GM18526 (cell line): ENCODE data around the gene ABCC5.

ENCODE experiments used
- POLR2A ChIP-seq: IDR thresholded peaks from 3 replicates; pipeline ENCODE4 v1.6.1; 2011; ENCODE audit not compliant: insufficient read length; ENCODE audit errors: extremely low read depth

The ABCC5 gene

DNA sequence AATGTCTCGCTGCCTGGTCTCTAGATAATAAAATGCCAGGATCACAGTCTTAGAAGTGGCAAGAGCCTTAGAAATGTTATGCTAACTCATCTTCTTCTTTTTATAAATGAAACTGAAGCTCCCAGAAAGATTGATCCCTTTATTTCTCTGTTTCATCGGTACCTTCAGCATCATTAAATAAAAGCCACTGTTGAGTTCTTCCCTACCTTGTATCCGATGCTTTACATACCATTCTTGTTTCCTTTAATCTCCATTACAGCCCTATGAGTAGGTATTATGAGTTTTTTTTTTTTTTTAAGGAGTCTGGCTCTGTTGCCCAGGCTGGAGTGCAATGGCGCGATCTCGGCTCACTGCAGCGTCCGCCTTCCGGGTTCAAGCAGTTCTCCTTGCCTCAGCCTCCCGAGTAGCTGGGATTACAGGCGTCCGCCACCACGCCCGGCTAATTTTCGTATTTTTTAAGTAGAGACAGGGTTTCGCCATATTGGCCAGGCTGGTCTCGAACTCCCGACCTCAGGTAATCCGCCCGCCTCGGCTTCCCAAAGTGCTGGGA lies 815 bp upstream of the ABCC5 start:
- no peak for TF ChIP-seq POLR2A

DNA sequence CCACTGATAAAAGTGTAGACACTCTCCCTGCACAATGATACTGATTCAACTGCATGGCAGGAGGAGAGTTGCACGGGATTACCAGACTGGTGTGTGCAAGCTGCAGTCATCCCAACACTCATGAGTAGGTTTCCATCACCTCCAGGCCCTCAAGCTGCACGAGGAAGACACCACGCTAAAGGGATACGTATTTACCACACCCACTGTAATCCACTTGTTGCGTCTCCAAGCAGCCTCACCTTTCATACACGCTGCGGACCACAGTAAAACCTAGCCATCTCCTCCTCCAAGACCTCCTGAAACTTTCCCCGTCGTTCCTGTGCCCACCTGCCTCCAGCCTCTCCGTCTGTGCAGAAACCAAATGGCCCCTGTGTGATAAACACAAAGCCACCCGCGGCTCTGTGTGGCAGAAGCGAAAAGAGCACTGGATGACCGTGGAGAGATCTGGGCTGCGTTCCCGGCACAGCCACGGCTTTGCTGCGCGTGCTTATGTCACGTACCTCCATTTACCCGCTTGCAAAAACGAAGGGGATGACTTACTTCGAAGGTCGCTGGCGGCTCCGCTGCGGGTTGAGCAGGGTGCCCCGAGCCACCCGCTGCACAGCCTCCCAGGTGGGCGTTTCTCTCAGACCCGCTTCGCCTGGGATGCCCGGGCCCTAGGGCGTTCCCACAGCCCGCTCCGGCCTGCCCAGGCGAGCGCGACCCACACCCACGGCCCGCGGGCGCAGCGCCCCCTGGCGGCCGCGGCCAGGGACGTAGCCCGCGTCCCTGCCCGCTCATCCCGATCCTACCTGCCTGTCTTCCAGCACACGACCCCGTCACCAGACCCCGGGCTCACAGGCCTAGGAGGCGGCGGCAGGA lies 643 bp downstream of the ABCC5 start:
- no peak for TF ChIP-seq POLR2A

DNA sequence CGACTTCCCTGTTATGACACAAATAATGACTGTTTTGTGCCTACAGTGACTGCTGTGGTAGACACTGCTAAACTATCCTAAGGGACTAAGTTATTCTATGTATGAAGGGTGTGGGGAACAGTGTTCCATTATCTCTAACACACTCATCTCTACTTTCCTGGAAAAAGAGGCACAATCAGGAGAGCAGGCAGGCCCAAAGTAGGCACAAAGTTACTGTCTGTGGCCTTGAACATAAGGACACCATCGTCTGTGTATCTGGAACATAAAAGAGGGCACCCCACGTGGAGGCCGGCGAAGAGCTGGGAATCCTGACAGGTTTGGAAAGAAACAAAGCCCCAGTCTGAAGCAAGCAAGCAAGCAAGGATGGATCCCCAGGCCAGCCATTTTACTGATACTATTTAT lies 1.5 kb downstream of the ABCC5 start:
- TF ChIP-seq POLR2A: no peak

DNA sequence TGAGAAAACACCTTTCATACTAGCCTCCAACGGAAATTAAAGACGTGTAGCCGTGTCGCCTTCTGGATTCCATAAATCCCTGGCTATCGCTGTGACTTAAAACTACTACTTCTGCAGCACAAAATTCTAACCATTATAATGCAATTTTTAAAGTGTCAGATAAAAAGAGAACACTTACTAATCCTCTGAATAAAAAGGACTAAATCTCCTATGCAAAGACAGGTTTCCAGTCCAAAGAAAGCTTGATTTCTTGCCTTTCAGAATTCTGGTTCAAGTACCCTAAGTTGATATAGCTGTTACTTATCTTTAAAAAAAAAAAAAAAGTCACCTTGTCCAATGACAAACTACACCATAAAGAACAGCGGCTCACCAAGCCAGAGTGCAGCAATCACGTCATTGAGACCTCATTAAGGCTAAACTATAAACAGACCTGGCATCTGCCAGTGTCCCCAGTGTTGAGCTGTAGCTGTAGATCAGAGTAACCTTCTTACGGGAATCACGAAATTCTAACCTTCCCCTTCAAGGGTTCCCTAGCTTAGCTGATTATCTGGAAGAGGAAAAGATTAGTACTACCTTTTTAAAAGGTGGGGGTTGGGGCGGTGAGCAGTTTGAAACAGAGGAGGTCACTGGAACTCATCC lies 2.2 kb downstream of the ABCC5 start:
- no peak for TF ChIP-seq POLR2A

DNA sequence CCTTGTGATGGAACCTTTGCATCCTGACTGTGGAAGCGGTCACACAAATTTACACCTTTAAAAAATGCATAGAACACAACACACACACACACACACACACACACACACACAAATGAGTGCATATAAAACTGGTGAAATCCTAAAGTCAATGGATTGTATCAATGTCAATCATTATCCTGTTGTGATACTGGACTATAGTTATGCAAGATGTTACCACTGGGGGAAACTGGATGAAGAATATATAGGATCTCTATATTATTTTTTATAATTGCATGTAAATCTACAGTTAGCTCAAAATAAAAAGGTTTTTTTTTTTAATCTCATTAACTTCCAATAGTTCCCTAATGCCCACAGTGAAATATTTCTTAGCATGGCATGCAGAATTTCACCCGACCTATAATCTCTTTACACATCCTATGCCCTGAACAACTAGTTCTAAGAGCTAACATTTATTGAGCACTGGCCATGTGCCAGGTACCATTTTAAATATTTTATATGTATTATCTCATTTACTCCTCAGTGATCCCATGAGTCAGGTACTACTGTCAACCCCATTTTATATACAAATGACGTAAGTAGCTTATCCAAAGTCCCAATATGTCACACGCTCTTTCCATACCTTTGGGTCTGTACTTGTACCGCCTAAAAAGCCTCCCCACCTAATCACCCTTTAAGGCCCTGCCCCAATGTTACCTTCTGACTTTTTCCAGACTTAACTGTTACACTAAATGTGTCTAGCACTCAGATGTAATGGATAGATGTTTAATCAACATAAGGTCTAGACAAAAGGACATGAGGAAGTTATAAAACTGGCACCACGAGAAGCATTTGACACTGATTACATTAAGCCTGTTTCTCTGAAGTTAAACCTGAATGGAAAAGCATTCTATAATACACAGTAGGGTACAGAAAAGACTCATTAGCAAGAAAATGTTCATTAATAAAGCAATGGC lies 5.5 kb downstream of the ABCC5 start:
- no peak for TF ChIP-seq POLR2A

DNA sequence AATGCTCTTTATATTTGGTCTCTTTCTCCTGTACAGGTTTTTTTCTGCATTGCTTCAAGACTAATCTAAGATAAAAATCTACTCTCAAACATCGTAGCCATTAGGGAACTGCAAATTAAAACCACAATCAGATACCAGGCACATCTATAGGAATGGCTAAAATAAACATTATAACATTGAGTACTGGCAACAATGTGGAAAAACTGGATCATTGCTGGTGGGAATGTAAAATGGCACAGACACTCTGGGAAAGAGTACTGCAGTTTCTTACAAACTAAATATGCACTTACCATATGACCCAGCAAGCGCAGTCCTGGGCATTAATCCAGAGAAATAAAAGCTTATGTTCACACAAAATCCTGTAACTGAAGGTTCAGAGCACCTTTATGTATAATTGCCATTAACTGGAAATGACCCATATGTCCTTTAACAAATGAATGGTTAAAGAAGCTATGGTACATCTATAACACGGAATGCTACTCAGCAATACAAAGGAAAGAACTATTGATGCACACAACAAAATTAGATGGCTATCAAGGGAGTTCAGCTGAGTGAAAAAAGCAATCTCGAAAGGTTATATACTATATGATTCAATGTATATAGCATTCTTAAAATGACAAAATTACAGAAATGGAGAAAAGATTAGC lies 6.3 kb downstream of the ABCC5 start:
- TF ChIP-seq POLR2A: no peak

DNA sequence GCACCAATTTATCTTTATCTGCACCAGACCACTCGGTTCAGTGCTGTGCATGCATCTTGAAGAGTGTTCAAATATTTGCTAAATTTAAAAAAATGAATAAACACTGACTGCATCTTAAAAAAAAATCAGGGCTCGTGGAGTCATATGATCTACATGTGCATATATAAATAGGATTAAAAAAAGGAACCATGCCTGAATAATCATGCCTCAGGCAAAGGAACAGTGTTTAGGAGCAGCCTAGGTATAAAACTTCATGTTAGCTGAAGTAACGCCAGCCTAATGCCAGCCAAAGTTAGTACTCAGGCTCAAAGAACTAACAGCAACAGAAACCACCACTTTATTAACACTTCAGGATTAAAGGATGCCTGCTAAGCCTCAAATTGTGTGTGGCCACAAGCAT lies 9.5 kb downstream of the ABCC5 start:
- TF ChIP-seq POLR2A: no peak

DNA sequence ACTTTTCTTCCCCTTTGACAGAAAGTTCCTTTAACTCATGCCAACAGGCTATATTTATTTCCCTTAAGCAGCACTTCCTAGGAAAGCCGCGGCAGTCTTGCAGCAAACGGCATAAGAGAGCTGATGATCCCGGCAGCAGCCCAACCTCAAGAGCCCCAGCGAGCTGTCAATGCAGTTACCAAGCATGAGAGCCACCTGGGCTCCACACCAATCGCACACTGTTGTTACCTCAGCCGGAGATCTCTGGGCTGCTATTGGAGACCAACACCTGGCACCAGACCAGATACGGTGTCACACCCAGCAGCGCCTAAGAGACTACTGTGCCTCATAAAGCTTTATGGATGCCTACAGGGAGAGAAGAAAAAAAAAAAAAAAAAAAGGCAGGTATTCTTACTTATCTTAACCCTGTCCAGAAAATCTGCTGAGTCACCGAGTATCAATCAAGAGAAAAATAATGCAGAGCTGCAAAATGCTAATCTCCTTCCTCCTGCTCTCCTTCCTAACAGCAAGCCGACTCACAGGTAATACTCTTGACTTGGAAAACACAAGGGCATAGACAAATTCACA lies 11.7 kb downstream of the ABCC5 start:
- no peak for TF ChIP-seq POLR2A

- TF ChIP-seq POLR2A: no peak
Observed at GRCh38 chr3:184004476-184004875, 13.2 kb downstream of the ABCC5 start.

- TF ChIP-seq POLR2A: no peak
Observed at GRCh38 chr3:184003187-184003967, 14.3 kb downstream of the ABCC5 start.

- no peak for TF ChIP-seq POLR2A
Observed at GRCh38 chr3:184002469-184002868, 15.2 kb downstream of the ABCC5 start.

DNA sequence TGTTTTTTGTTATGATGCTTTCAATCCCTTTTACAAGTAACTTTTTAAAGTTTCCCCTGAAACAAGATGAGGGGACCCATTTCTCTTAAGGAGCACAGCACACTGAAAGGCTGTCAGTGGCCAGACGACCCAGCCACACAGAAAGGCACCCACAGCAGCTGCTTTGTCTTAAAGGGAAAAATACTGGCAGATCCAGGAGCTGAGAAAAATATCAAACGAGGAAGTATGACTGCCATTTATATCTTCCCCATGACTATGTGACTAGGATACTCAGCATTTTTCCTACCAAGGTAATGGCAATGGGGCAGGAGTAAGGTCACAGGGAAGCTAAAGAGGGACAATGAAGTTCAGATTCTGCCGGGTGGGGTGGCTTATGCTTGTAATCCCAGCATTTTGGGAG lies 15.9 kb downstream of the ABCC5 start:
- no peak for TF ChIP-seq POLR2A

GRCh38 chr3:183991403-183991802 lies 26.3 kb downstream of the ABCC5 start:
- TF ChIP-seq POLR2A: no peak

- no peak for TF ChIP-seq POLR2A
Observed at GRCh38 chr3:183988216-183988790, 29.4 kb downstream of the ABCC5 start.
